NCI-H748 (cell line): ENCODE data around the gene F11R.
"Not testable (repeated sequence)": the region's sequence is repeated elsewhere in the genome, so short reads cannot be mapped to it uniquely, and the experiment has no call there.

ENCODE experiments used
- DNase-seq: peaks from one replicate; lab custom pipeline; 2025; ENCODE audit not compliant: unreplicated experiment; lab: John Stamatoyannopoulos, UW

The F11R gene

DNA sequence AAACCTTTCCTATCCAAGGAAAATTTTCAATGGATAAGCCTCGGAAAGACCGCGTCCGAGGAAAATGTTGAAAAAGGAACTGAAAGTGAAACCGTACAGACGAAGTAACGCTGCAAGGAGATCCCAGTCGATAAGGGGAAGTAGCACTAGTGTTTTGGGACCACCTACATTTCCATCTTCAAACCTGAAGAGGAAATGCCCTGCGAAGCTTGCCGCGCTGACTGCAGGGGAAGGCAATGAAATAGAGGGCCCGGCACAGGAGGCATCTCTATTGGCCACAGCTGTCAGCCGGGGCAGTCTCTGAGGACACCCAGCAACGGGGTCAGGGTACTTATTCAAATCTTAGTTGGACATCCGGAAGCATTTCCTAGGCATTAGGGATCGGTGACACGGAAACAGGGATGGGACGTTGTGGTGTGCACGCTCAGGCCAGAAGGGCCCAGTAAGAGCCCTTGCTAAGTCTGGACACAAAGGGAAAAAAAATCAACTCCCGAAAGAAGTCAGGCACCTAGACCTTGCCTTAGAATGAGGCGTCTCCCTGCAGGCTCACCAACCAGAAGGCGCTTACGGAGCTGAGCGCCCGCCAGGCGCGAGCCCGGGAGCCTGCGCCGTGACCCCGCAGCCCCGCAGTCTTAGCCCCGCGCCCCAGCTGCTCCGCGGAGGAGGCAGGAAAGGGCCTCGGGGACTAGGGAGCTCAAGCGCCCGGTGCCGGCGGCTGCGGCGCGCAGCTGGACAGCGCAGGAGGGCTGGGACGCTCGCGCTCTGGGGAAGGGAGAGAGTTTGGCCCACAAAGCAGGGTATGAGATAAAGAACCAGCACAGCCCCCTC, 24.2 kb upstream of the F11R start:
- peak; percentile 80 for DNase-seq

GRCh38 chr1:161044535-161044907, 23.6 kb upstream of the F11R start:
- DNase-seq = no peak

DNA sequence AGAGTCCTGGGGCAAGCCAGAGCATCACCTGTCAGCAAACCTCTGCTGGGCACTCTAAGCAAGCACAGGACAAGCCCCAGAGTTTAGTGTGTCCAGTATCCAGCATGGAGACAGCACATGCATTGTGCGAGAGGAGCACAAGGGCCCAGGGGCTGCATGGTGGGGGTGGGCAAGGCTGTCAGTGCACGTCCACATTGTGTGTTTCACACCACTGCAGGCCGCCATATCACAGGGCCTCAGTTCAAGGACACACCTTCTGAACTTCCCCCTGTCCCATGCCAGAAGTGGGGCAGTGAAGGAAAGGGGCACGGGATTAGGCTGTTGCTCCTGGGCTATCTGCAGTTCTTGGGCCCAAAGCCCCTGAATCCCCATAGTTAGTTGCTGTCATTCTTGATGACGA, 18.6 kb upstream of the F11R start:
- DNase-seq = no peak

GRCh38 chr1:161039154-161039545, 18.2 kb upstream of the F11R start:
- no peak for DNase-seq

DNA sequence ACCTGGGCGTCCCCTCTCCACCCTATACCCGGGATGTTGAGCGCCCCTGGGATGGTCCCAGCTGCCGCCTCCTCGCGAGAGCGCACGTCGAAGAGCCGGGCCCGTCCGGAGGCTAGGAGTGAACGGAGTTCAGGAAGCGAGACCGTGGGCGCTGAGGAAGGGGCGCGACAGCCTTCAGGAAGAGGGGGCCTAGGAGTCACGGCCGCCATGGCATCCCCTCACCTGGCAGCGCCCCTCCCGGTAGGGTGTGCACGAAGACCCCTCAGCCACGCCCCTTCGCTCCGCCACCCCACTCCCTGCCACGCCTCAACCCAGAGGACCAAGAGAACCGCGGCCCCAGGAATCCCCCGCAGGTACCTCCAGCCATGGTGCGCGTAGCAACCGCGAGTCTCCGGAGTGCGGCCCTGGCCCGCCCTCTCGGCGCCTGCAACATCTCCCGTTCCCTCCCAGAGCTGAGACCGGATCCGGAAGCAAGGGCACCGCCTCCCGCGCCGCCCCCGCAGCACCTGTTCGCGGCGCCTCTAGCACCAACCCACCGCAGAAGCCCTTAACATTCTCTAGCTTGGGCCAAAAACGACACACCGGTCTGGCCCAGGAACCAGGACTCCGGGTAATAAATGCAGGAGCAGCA, 17.7 kb upstream of the F11R start, which contains the start of gene TSTD1:
TSS of gene TSTD1 (minus strand) at position 442 of the 631 bp plus-strand sequence. CDS start at position 367, 75 bp downstream.
- DNase-seq = peak; percentile 93

DNA sequence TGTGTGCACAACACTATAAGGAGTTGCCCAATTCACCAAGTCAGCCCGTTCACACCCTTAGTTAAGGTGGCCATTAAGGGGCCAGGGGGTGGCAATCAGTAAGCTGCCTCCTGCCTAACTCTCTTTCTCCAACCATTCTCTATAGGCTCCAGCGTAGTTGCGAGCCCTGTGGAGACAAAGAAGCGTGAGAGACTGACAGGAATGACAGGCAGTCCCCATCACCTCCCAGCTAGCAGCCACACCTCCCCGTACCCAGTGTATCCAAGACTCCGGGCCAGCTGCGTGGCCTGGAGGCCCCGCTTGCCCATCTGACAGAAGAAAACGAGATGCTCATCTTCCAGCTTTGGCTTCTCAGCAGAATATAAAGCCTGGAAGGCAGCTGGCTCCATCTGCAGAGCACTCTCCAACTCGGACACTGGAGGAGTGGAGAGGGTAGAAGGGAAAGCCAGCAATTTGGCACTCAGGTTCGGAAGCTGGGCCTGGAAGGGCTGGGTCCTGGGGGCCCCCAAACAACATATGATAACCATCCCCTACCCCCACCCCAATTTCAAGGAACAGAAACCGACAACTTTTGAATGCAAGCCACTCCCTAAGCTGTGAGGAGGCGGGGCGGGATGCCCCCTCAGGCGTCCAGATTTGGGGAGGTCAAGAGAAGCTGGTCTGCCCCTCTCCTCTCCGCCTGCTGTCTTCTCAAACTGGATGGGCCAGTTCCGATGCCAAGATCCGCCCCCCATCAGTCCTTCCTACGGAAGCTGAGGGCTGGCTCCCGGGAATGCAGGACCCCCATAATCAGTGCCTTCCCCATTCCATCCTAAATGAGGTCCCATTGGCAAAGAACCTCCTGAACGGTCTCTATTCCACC, 16.9 kb upstream of the F11R start:
- DNase-seq = peak; percentile 54

DNA sequence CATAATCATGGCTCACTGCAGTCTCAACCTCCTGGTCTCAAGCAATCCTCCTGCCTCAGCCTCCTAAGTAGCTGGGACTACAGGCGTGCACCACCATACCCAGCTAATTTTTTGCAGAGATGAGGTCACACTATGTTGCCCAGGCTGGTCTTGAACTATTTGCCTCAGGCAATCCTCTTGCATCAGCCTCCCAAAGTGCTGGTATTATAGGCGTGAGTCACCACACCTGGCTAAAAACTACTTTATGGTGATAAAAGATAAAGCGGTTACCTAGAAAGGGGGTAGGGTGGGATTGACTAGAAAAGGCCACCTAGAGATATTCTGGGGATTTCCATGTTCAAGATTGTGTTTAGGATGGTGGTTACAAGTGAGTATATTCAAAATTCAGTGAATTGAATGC, 12.8 kb upstream of the F11R start:
- DNase-seq = no peak

DNA sequence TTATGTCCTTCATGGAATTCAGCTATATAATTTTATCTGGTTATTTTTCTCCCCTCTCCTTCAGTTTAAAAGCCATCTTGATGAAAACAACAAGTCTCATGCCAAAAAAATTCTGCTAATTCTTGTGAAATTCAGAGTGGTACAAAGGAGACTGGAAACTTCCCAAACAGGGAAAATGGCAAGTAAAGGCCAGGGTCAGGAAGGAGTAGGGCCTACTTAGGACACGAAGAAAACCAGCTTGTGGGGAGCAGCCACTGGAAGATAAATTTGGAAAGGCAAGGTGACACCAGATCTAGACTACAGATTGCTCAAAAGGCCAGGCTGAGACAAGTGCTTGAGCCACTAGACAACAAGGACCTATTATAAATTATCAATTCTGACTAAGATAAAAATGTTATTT, 11.5 kb upstream of the F11R start:
- DNase-seq = no peak

- no peak for DNase-seq
Measured at GRCh38 chr1:161031874-161032273, 10.9 kb upstream of the F11R start.

GRCh38 chr1:161029466-161029865, 8.5 kb upstream of the F11R start:
- not testable (repeated sequence) for DNase-seq

GRCh38 chr1:161026954-161027353, 6.0 kb upstream of the F11R start:
- not testable (repeated sequence) for DNase-seq

GRCh38 chr1:161022432-161022831, 1.5 kb upstream of the F11R start:
- DNase-seq = not testable (repeated sequence)

DNA sequence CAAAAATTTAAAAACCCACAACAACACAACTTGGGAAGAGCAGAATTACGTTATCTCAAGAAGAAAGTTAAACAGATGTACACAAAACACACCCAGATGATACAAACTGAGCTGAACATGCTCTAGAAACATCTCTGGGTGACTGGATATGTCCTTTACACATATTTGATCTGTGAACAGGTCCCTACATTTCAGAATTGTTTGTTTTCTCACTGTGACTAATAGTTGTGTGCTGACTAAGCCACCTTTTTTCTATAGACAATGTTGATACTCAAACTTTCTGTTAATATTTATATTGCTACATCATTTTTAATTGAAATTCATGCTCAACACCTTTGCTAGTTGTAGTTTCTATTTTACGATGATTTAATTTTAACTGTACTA, 1.0 kb upstream of the F11R start:
- no peak for DNase-seq

GRCh38 chr1:161021165-161021969, 415 bp upstream of the F11R start:
- DNase-seq = peak; percentile 99

DNA sequence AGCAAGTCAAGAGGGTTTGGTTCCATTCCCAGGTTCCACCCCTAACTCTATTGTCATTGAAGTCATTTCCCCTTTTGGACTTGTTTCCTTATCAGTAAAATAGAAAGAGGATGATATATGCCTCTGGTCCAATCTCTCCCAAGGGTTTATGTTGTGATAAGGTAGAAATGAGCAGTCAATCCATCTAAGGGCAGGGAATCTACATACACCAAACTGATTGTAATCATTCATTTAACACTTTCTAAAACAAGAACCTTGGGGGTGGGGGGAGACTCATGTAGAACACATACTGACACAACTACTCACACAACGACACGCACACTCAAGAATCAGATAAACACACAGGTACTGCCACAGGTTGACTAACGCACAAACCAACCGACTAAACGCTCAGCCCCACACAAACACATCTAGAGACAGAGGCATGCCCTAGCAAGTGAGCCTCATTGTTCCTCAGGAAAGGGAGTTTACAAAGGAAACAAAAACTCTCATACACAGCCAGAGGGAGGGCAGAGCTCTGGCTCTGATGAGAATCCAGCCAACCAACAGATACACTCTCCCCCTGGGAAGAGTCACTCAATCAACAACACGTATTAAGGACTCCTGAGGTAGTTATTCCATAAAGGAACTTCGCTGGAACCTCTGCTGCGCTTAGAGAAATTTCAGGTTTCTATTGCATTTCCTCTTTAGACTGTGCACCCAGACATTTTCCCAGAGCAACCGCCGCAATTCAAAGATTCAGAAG, 1.0 kb downstream of the F11R start:
- DNase-seq = peak; percentile 77

DNA sequence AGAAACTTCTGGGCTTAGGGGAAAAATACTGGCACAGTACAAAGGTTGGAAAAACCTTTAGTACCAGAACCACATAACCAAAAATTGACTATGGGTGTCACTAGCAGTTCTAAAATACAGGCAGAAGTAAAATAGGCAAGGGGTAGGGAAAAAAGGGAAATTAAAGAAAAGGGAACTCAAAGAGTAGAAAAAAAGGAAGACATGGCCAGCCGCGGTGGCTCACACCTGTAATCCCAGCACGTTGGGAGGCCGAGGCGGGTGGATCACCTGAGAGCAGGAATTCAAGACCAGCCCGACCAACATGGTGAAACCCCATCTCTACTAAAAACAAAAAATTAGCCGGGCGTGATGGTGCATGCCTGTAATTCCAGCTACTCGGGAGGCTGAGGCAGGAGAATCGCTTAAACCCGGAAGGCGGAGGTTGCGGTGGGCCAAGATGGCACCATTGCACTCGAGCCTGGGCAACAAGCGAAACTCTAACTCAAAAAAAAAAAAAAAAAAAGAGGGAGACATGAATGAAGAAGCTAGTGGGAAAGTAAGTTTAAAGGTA, 1.8 kb downstream of the F11R start:
- not testable (repeated sequence) for DNase-seq

- no peak for DNase-seq
Measured at GRCh38 chr1:161018631-161018930, 2.4 kb downstream of the F11R start.

DNA sequence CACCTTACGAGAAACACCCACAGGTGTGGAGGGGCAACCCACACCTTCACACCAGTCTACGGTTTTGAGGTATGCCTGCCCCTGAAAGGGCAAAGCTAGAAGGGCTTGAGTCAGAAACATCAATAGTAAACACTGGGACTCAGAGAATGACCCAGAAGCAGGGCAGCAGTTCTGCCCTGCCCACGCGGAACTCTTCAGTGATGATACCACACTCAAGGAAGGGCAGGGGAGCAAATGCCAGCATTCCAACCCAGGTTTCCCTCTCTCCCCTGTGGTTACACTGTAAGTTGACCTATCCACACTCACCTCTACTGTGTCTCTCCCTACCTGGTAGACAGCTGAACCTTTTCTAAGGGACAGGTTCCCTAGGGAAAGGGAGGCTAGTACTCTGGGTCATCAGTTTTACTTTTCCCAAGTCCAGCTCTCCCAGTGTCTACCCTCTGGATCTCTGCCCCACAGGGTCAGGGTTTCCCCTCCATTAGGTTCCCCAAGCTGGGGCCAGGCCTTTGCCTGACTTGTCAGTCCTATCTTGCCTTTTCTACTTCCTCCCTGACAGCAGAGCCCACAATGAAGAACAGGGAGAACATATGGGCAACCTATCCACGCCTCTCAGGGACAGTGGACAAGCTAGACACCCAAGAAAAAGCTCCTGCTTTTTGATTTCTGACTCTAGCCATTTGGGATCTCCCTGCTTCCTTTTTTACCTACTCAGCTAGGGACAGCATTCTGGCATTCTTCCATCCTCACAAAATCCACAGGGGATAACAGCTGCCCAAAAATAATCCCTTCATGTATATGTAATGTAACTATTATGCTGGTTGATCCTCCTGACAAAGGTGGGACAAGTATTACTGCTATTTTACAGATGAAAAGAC, 3.0 kb downstream of the F11R start:
- DNase-seq = no peak

DNA sequence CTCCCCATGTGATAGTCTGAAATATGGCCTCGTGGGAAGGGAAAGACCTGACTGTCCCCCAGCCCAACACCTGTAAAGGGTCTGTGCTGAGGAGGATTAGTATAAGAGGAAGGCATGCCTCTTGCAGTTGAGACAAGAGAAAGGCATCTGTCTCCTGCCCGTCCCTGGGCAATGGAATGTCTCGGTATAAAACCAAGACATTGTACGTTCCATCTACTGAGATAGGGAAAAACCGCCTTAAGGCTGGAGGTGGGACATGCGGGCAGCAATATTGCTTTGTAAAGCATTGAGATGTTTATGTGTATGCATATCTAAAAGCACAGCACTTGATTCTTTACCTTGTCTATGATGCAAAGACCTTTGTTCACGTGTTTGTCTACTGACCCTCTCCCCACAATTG, 3.8 kb downstream of the F11R start:
- DNase-seq = not testable (repeated sequence)
